Type B pancreatic cell (in vitro differentiated cells): ENCODE results near the gene LBX2. TPM values are rescaled to one million over a fixed set of nuclear protein-coding genes. Genes with fewer than 3 reads are reported as not detected.

Experiments used
- DNase-seq: peaks from one replicate; pipeline ENCODE4 v3.0.0; 2021; ENCODE audit warnings: mixed read lengths; ENCODE audit not compliant: unreplicated experiment; ENCODE audit errors: extremely low spot score
- H3K27ac Mint-ChIP-seq: 2 replicates; pipeline ENCODE4 v1.8.0; 2021; ENCODE audit warnings: mild to moderate bottlenecking, mixed read lengths
- H3K27me3 Mint-ChIP-seq: 2 replicates; pipeline ENCODE4 v1.8.0; 2021; ENCODE audit warnings: mixed read lengths
- H3K36me3 Mint-ChIP-seq: 2 replicates; pipeline ENCODE4 v1.8.0; 2021; ENCODE audit warnings: mixed read lengths
- H3K4me1 Mint-ChIP-seq: one replicate; pipeline ENCODE4 v1.8.0; 2021; ENCODE audit warnings: mixed read lengths; ENCODE audit not compliant: unreplicated experiment
- H3K4me3 Mint-ChIP-seq: 2 replicates; pipeline ENCODE4 v1.8.0; 2021; ENCODE audit warnings: mild to moderate bottlenecking, mixed read lengths
- H3K9me3 Mint-ChIP-seq: 2 replicates; pipeline ENCODE4 v1.8.0; 2021; ENCODE audit warnings: mixed read lengths
- CTCF ChIP-seq: fragments of 200-600 bp; sonication (generic); conservative IDR thresholded peaks from 2 replicates; pipeline ENCODE4 v1.5.0; 2021; ENCODE audit warnings: antibody characterized with exemption, mild to moderate bottlenecking
- total RNA-seq: library from RNA; stranded (reverse); gene quantifications from 2 replicates; pipeline ENCODE4 v1.2.1, GENCODE V29; 2021; ENCODE audit warnings: low replicate concordance

LBX2 gene
- total RNA-seq, 1 donor from 2014 or later: 2.8 TPM

- Mint-ChIP-seq H3K4me1 (peaks cover 31% of the 10 kb centered on the region), H3K4me3 (peak overlapping the region; percentile 95), H3K36me3 (peaks cover 4% of the 10 kb centered on the region), H3K27ac (peak overlapping the region; percentile 93), H3K9me3 (no peaks in the 10 kb centered on the region), H3K27me3 (peaks cover 7% of the 10 kb centered on the region)
- no peak for DNase-seq
- TF ChIP-seq CTCF: no peak
Observed at GRCh38 chr2:74457129-74457548, 42.3 kb downstream of the LBX2 start.

GRCh38 chr2:74454654-74455511 is 44.5 kb downstream of the LBX2 start, which contains the start of gene INO80B:
TSS of gene INO80B (plus strand) at chr2:74455087. CDS start at chr2:74455117, 30 bp downstream.
- peaks cover 18% of the 10 kb centered on the region for H3K27me3 Mint-ChIP-seq
- H3K4me3 Mint-ChIP-seq: peak within 1 kb of the TSS; percentile 95
- no peaks in the 10 kb centered on the region for H3K9me3 Mint-ChIP-seq
- H3K4me1 Mint-ChIP-seq: peaks cover 29% of the 10 kb centered on the region
- peak; percentile 96 for DNase-seq
- peaks cover 4% of the 10 kb centered on the region for H3K36me3 Mint-ChIP-seq
- H3K27ac Mint-ChIP-seq: peak within 1 kb of the TSS; percentile 92
- peak; percentile 29 for TF ChIP-seq CTCF

- no peak for DNase-seq
- Mint-ChIP-seq H3K27ac (no peak overlapping the region), H3K27me3 (peaks cover 22% of the 10 kb centered on the region), H3K4me1 (peaks cover 13% of the 10 kb centered on the region), H3K9me3 (no peaks in the 10 kb centered on the region), H3K36me3 (no peaks in the 10 kb centered on the region), H3K4me3 (no peak overlapping the region)
- TF ChIP-seq CTCF: no peak
Observed at GRCh38 chr2:74450570-74451190, 48.7 kb downstream of the LBX2 start.

- Mint-ChIP-seq H3K27ac (no peak overlapping the region), H3K4me1 (peaks cover 9% of the 10 kb centered on the region), H3K27me3 (peaks cover 22% of the 10 kb centered on the region), H3K9me3 (no peaks in the 10 kb centered on the region), H3K4me3 (no peak overlapping the region), H3K36me3 (no peaks in the 10 kb centered on the region)
- no peak for TF ChIP-seq CTCF
- no peak for DNase-seq
Observed at GRCh38 chr2:74448771-74449170, 50.6 kb downstream of the LBX2 start.

Other genes starting within 250 kb of the LBX2 start
- 1.5 and 6.4 TPM in 2 replicates for gene SLC4A5, start 156.2 kb downstream of the LBX2 start, total RNA-seq
- 120 and 165 TPM in 2 replicates for gene DCTN1, start 119.3 kb downstream of the LBX2 start, total RNA-seq
- 2.9 and 10.4 TPM in 2 replicates for gene C2orf81, start 78.0 kb downstream of the LBX2 start, total RNA-seq
- gene WDR54, start 77.9 kb downstream of the LBX2 start, total RNA-seq: 10.0 and 41.7 TPM in 2 replicates
- 72.1 and 88.3 TPM in 2 replicates for gene RTKN, start 57.7 kb downstream of the LBX2 start, total RNA-seq
- 30.2 and 40.5 TPM in 2 replicates for gene INO80B, start 44.5 kb downstream of the LBX2 start, total RNA-seq
- gene WBP1, start 41.2 kb downstream of the LBX2 start, total RNA-seq: 76.7 and 121 TPM in 2 replicates
- 60.9 and 73.1 TPM in 2 replicates for gene MOGS, start 34.2 kb downstream of the LBX2 start, total RNA-seq
- gene MRPL53, start 26.9 kb downstream of the LBX2 start, total RNA-seq: 74.2 and 76.1 TPM in 2 replicates
- 18.0 and 30.1 TPM in 2 replicates for gene CCDC142, start 16.6 kb downstream of the LBX2 start, total RNA-seq
- gene TTC31, start 16.5 kb downstream of the LBX2 start, total RNA-seq: 21.1 and 27.5 TPM in 2 replicates
- 30.1 and 32.8 TPM in 2 replicates for gene PCGF1, start 8.1 kb upstream of the LBX2 start, total RNA-seq
- 0.67 and 2.9 TPM in 2 replicates for gene TLX2, start 14.8 kb upstream of the LBX2 start, total RNA-seq
- 1.4 and 3.2 TPM in 2 replicates for gene DQX1, start 26.6 kb upstream of the LBX2 start, total RNA-seq
- 111 and 122 TPM in 2 replicates for gene AUP1, start 30.1 kb upstream of the LBX2 start, total RNA-seq
- 30.7 and 42.7 TPM in 2 replicates for gene HTRA2, start 30.3 kb upstream of the LBX2 start, total RNA-seq
- 3.4 and 23.8 TPM in 2 replicates for gene LOXL3, start 54.3 kb upstream of the LBX2 start, total RNA-seq
- 5.4 and 9.9 TPM in 2 replicates for gene DOK1, start 55.1 kb upstream of the LBX2 start, total RNA-seq
- gene M1AP, start 148.7 kb upstream of the LBX2 start, total RNA-seq: 0.24 and 0.71 TPM in 2 replicates
- gene SEMA4F, start 154.6 kb upstream of the LBX2 start, total RNA-seq: 7.1 and 17.0 TPM in 2 replicates